GM18505 (cell line): ENCODE measurements around the gene ASCC1.

ENCODE experiments used
- ATAC-seq: cut with Tn5 transposase; IDR thresholded peaks from one replicate; pipeline ENCODE4 v1.9.1; 2021; ENCODE audit not compliant: unreplicated experiment
- POLR2A ChIP-seq: IDR thresholded peaks from 4 replicates; pipeline ENCODE4 v1.6.1; 2011; ENCODE audit warnings: borderline replicate concordance; ENCODE audit not compliant: insufficient read depth, insufficient read length; ENCODE audit errors: extremely low read depth

Gene ASCC1

DNA sequence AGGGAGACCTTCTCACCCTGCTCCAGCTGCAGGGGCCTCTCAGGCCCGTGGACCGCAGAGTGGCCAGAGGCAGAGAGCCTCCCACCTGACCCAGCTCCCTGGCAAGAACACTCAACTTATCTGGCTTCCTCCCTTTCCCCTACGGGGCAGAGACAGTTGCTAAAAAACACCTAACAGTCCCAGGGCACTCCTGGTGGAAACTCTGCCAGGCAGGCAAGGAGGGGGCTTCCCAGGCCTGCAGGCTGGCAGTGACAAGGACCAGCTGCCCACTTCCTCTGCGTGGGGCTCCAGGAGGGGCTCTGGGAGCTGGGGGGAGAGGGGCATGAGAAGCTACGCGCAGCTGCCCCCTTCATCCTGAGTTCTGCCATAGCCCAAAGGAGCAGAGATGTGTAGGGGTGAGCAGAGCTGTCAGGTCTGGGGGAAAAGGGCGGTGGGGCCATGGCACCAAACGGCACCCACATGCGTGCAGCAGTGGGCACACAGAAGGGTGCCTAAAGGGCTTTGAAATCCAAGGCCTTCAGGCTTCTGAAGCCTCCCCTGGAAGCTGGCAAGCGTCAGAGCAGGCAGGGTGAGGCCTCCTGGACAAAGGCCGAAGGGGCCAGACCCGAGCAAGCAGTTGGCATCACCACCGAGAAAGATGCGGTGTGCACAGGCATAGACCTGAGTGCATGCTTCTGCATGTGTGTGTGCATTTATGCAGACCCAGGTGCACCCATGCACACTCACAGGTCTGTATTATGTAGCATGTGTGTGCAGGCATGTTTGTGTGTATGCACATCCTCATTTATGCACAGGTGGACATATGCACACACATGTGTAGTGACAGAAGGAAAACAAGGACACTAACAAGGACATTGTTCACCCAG, 142.1 kb downstream of the ASCC1 start:
- TF ChIP-seq POLR2A = no peak
- ATAC-seq = no peak

DNA sequence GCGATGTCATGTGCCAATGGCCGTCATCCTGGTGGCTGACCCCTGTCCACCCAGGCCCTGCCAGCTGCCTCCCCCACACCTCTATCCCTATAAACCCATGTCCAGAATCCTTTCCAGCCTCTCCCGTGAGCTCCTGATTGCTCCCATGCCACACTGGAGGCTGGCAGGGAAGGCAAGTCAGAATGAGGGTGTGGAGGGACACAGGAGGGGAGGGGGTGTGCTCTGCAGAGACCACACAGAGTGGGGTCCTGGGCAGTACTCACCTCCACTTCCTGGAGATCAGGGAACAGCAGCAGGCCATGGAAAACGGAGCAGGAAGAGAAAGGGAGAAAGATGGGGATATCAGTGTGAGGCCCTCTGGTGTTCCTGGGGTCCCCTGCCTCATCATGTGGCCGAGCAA, 143.4 kb downstream of the ASCC1 start:
- no peak for ATAC-seq
- TF ChIP-seq POLR2A = no peak

GRCh38 chr10:72072046-72072445, 144.0 kb downstream of the ASCC1 start:
- no peak for TF ChIP-seq POLR2A
- ATAC-seq = no peak

DNA sequence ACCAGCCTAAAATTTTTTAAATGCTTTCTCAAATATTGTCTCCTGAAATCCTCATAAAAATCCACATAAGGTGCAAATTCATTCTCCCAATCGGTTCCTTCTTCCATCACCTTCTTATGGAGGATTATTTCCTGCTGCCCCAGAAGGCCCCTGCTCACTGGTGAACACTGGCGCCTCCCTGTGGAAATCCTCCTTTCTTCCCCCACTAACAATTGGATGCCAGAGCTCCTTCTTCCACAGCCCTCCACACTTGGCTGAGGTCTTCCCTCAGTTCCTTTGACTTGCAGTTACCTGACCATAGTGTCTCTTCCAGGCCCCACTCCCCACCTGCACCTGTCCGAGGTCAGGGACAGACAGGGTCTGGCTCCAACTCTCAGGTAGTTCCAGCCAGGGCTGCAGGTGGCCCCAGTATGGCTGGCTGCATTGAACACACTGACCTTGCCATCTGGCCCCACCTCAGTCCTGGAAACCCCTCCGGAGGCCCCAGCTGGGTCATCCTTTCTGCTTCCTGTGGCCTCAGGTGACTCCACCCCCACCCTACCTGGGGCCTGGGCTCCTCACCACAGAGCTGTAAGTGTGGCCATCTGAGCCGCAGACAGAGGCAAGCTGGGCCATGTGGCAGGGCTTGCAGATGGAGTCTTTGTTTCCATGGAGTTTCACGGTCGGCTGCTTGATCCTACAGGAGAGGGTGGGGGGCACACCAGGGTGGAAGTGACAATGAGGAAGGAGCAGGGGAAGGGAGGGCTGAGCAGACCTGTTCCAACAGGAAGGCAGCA, 146.1 kb downstream of the ASCC1 start:
- TF ChIP-seq POLR2A = no peak
- ATAC-seq = no peak

GRCh38 chr10:72068901-72069446, 147.1 kb downstream of the ASCC1 start:
- no peak for TF ChIP-seq POLR2A
- no peak for ATAC-seq

- ATAC-seq = no peak
- no peak for TF ChIP-seq POLR2A
Observed at GRCh38 chr10:72068126-72068765, 147.8 kb downstream of the ASCC1 start.

- no peak for TF ChIP-seq POLR2A
- ATAC-seq = no peak
Observed at GRCh38 chr10:72067463-72068125, 148.5 kb downstream of the ASCC1 start.

DNA sequence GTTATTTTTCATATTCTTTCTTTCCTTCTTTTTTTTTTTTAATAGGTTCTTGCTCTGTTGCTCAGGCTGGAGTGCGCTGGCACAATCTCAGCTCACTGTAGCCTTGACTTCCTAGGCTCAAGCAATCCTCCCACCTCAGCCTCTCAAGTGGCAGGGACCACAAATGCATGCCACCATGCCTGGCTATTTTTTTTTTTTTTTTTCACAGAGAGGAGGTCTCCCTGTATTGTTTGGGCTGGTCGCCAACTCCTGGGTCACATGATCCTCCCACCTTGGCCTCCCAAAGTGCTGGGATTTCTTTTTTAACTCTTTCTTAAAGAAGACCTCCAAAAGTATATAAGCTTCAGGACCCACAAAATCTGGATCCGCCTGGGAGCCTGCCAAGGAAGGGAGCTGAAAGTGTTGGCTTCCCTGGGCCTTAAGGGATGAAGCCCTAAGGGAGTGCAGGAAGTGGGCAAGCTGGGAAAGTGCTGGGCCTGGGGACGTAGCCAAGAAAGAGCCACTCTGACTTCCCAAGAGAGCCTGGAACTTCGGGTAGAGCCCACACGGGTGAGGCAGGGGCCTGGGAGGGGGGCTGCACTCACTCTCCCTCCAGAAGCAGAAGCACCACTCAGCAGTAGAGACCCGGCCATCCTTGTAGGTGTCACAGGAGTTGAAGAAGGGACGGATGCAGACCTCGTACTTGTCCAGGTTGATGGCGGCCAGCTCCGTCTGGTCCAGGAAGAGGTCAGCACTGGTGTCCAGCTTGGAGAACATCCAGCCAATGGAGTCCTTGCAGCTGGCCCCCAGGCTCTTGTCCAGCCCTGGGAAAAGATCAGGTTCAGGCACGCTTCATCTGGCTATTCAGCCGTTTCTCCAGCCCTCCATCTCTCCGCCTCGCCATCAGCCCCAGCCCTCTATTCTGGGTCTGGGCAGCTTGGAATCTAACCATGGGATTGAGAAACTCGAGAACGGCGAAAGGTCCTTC, 149.5 kb downstream of the ASCC1 start:
- no peak for TF ChIP-seq POLR2A
- ATAC-seq = no peak

GRCh38 chr10:72065439-72066025, 150.5 kb downstream of the ASCC1 start:
- TF ChIP-seq POLR2A = no peak
- no peak for ATAC-seq

- no peak for ATAC-seq
- TF ChIP-seq POLR2A = no peak
Observed at GRCh38 chr10:72063703-72064391, 152.2 kb downstream of the ASCC1 start.

- ATAC-seq = no peak
- no peak for TF ChIP-seq POLR2A
Observed at GRCh38 chr10:72062832-72063702, 153.0 kb downstream of the ASCC1 start.

- no peak for TF ChIP-seq POLR2A
Observed at GRCh38 chr10:72062382-72062781, 153.7 kb downstream of the ASCC1 start.

More at GRCh38 chr10:72062382-72062781, 153.7 kb downstream of the ASCC1 start:
- ATAC-seq = no peak
